ENCODE data around the gene C17orf67.

Gene C17orf67

GRCh38 chr17:56824503-56824902 lies 9.2 kb downstream of the C17orf67 start:
- DNase-seq: no peak
- Mint-ChIP-seq H3K27me3 (no peaks in the 10 kb centered on the region), H3K4me1 (peaks cover 7% of the 10 kb centered on the region), H3K9me3 (no peaks in the 10 kb centered on the region), H3K4me3 (no peak overlapping the region), H3K36me3 (peaks cover 1% of the 10 kb centered on the region), H3K27ac (no peak overlapping the region)
- CTCF ChIA-PET: interaction anchor here (1.3 kb wide), 1 partner anchor 115 kb away, joined by 3 read pairs; no protein-coding TSS in a partner anchor

GRCh38 chr17:56823848-56824247 lies 9.9 kb downstream of the C17orf67 start:
- no peaks in the 10 kb centered on the region for H3K9me3 Mint-ChIP-seq
- no peak overlapping the region for H3K27ac Mint-ChIP-seq
- no peaks in the 10 kb centered on the region for H3K27me3 Mint-ChIP-seq
- peaks cover 5% of the 10 kb centered on the region for H3K4me1 Mint-ChIP-seq
- CTCF ChIA-PET: interaction anchor here (0.5 to 1.3 kb wide), 2 partner anchors 99 to 116 kb away, joined by 3 read pairs; no protein-coding TSS in a partner anchor
- peaks cover 1% of the 10 kb centered on the region for H3K36me3 Mint-ChIP-seq
- no peak for DNase-seq
- no peak overlapping the region for H3K4me3 Mint-ChIP-seq

DNA sequence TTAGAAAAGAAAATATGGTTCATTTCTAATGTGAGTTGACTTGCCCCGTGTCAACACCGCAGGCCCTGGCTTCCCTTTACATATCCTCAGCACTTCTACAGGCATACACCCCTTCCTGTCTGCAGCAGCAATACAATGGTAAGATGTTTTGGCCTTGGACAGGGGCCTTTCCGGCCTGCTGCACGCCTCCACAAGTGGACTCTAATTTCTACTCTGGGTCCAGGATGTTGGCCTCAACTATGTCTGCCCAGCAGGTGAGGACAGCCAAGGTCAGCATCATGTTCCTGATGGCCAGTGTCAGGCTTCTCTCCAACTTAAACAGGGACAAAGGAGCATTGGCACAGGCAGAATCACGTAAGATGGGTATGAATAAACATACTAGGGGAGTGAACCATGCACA lies 11.0 kb downstream of the C17orf67 start:
- H3K4me1 Mint-ChIP-seq: peaks cover 5% of the 10 kb centered on the region
- H3K9me3 Mint-ChIP-seq: no peaks in the 10 kb centered on the region
- no peaks in the 10 kb centered on the region for H3K27me3 Mint-ChIP-seq
- H3K4me3 Mint-ChIP-seq: no peak overlapping the region
- H3K27ac Mint-ChIP-seq: no peak overlapping the region
- H3K36me3 Mint-ChIP-seq: no peaks in the 10 kb centered on the region
- no peak for DNase-seq
- CTCF ChIA-PET: no interaction called here

- CTCF ChIA-PET: interaction anchor here (0.9 to 4.6 kb wide), 3 partner anchors 42 to 117 kb away, joined by 3 to 35 read pairs (median 3); no protein-coding TSS in a partner anchor
- DNase-seq: no peak
- Mint-ChIP-seq H3K27me3 (no peaks in the 10 kb centered on the region), H3K4me3 (no peak overlapping the region), H3K27ac (no peak overlapping the region), H3K36me3 (no peaks in the 10 kb centered on the region), H3K9me3 (no peaks in the 10 kb centered on the region), H3K4me1 (peaks cover 5% of the 10 kb centered on the region)
Measured at GRCh38 chr17:56821847-56822534, 11.7 kb downstream of the C17orf67 start.

DNA sequence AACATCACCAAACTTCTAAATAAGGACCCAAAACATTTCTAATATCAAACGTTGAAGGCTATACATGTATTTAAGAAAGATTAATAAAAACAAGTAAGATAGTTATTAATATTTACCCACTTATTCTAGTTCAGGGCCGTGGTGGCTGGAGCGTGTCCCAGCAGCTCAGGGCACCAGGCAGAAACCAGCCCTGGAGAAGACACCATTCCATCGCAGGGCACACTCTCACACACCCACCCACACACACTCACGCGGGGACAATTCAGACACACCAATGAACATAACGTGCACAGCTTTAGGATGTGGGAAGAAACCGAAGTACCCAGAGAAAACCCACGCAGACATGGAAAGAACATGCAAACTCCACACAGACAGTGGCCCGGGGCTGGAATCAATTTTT lies 13.5 kb downstream of the C17orf67 start:
- CTCF ChIA-PET: interaction anchor here (0.6 to 4.6 kb wide), 21 partner anchors 8 to 922 kb away, joined by 3 to 35 read pairs (median 5); partner anchors contain the start of genes C17orf67 and DGKE
- Mint-ChIP-seq H3K36me3 (no peaks in the 10 kb centered on the region), H3K4me3 (no peak overlapping the region), H3K9me3 (no peaks in the 10 kb centered on the region), H3K4me1 (peaks cover 5% of the 10 kb centered on the region), H3K27ac (no peak overlapping the region), H3K27me3 (no peaks in the 10 kb centered on the region)
- no peak for DNase-seq

- H3K4me1 Mint-ChIP-seq: peaks cover 5% of the 10 kb centered on the region
- peak; percentile 80 for DNase-seq
- no peak overlapping the region for H3K27ac Mint-ChIP-seq
- H3K4me3 Mint-ChIP-seq: no peak overlapping the region
- no peaks in the 10 kb centered on the region for H3K9me3 Mint-ChIP-seq
- no peaks in the 10 kb centered on the region for H3K27me3 Mint-ChIP-seq
- CTCF ChIA-PET: interaction anchor here (0.6 to 4.6 kb wide), 24 partner anchors 9 to 923 kb away, joined by 3 to 35 read pairs (median 4); partner anchors contain the start of genes C17orf67 and DGKE
- no peaks in the 10 kb centered on the region for H3K36me3 Mint-ChIP-seq
Measured at GRCh38 chr17:56819431-56820145, 14.1 kb downstream of the C17orf67 start.

DNA sequence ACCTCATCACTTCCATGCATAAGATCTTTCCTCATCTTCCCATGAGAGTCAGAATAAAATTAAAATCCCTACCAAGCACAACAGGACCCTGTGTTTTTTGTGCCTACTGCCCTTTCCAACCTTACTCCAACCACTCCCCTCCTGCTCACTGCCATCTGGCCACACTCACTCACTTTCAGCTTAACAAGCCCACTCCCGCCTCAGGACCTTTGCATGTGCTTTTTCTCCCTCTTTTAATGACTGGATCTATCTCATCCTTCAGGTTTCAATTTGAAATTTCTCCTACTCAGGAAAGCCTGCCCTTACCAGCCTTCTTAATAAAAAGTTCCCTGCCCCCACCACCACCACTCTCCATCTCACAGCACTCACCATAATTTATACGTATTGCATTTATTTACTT lies 14.7 kb downstream of the C17orf67 start:
- no peaks in the 10 kb centered on the region for H3K36me3 Mint-ChIP-seq
- no peak overlapping the region for H3K4me3 Mint-ChIP-seq
- H3K27me3 Mint-ChIP-seq: no peaks in the 10 kb centered on the region
- CTCF ChIA-PET: interaction anchor here (0.7 to 4.6 kb wide), 20 partner anchors 10 to 290 kb away, joined by 3 to 35 read pairs (median 5); partner anchors contain the start of genes C17orf67 and DGKE
- peaks cover 5% of the 10 kb centered on the region for H3K4me1 Mint-ChIP-seq
- no peaks in the 10 kb centered on the region for H3K9me3 Mint-ChIP-seq
- no peak overlapping the region for H3K27ac Mint-ChIP-seq
- no peak for DNase-seq

DNA sequence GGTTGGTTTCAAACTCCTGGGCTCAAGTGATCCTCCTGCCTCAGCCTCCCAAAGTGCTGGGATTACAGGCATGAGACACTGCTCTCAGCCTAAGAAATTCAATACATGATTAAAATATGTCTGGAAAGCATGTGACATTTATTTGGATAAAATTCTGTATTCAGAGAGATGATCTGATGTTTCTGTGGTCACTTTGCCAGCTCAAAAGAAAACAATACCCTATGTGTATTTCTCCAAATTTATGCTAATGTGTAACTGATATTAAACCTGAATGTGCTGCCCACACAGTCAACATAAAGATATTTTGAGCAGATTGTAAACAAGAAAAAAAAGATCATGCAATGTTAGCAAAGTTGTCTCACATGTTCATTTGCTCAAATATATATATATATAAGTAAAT lies 16.7 kb downstream of the C17orf67 start:
- no peak for DNase-seq
- CTCF ChIA-PET: interaction anchor here (0.9 to 1.1 kb wide), 3 partner anchors 37 to 144 kb away, joined by 3 to 5 read pairs (median 3); partner anchors contain the start of gene COIL
- Mint-ChIP-seq H3K9me3 (no peaks in the 10 kb centered on the region), H3K4me1 (peaks cover 5% of the 10 kb centered on the region), H3K27ac (no peak overlapping the region), H3K4me3 (no peak overlapping the region), H3K36me3 (no peaks in the 10 kb centered on the region), H3K27me3 (peaks cover 4% of the 10 kb centered on the region)

DNA sequence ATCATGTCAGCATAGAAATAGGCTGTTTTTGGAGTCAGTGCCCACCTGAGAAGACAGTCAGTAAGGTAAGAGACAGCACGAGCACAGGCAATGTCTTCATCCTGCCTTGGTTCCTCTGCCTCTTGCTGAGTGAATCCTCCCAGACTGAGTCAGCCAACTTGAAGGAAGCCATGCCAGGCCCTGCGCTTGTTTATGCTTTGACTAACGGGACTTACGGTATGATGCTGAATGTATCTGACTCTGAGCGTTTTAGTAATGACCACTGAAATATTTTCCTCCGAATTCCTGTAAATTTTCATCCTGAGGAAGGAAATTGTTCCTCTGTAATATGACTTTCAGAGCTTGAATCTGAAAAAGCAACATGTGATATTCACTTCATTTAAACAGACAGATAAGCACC lies 18.0 kb downstream of the C17orf67 start:
- Mint-ChIP-seq H3K4me3 (no peak overlapping the region), H3K36me3 (no peaks in the 10 kb centered on the region), H3K4me1 (peaks cover 5% of the 10 kb centered on the region), H3K27ac (no peak overlapping the region), H3K9me3 (no peaks in the 10 kb centered on the region), H3K27me3 (peaks cover 4% of the 10 kb centered on the region)
- CTCF ChIA-PET: no interaction called here
- DNase-seq: no peak

DNA sequence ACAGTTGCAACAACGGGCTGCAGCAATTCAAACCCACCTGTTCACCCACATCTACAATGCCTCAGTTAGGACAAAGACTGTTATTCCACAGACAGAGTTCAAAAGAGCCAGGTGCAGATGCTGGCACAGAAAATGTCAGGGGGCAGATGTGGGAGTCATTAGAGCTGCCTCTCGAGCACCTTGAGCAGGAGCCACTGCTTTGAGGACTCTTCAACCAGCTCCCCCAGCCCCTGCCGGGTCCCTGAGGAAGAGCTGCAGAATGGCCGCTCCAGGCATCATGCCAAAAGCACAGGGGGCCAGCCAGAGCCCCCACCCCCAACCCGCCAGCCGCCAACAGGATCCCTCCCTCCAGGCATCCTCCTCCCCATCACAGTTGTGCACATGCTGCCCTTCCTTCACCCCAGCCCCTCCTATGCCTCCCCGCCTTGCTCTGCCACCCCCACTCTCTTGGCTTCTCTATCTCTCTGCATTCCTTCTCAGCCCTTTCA lies 20.8 kb downstream of the C17orf67 start:
- H3K4me1 Mint-ChIP-seq: no peaks in the 10 kb centered on the region
- no peak for DNase-seq
- H3K36me3 Mint-ChIP-seq: no peaks in the 10 kb centered on the region
- peaks cover 4% of the 10 kb centered on the region for H3K27me3 Mint-ChIP-seq
- CTCF ChIA-PET: no interaction called here
- no peak overlapping the region for H3K4me3 Mint-ChIP-seq
- H3K9me3 Mint-ChIP-seq: no peaks in the 10 kb centered on the region
- H3K27ac Mint-ChIP-seq: no peak overlapping the region

- H3K36me3 Mint-ChIP-seq: no peaks in the 10 kb centered on the region
- no peak overlapping the region for H3K4me3 Mint-ChIP-seq
- H3K27me3 Mint-ChIP-seq: peaks cover 4% of the 10 kb centered on the region
- H3K27ac Mint-ChIP-seq: no peak overlapping the region
- H3K9me3 Mint-ChIP-seq: no peaks in the 10 kb centered on the region
- no peak for DNase-seq
- H3K4me1 Mint-ChIP-seq: no peaks in the 10 kb centered on the region
- CTCF ChIA-PET: no interaction called here
Measured at GRCh38 chr17:56810891-56811775, 22.6 kb downstream of the C17orf67 start.

DNA sequence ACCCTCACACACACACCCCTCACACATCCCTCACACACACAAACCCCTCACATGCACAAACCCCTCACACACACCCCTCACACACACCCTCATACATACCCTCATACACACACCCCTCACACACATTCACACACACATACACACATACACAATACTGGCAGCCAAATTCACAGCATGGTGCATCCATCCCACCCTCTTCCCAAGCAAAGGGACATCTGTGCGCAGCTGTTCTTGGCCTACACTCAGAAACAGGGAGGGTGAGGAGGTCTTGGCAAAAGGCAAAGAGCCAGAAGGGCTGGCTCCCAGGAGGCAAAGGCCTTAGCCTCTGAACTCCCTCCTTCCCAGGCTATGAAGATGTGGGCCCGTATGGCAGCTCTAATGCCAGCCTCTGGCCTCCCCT lies 23.4 kb downstream of the C17orf67 start:
- Mint-ChIP-seq H3K36me3 (no peaks in the 10 kb centered on the region), H3K27ac (no peak overlapping the region), H3K4me1 (no peaks in the 10 kb centered on the region), H3K27me3 (peaks cover 4% of the 10 kb centered on the region), H3K4me3 (no peak overlapping the region), H3K9me3 (no peaks in the 10 kb centered on the region)
- no peak for DNase-seq
- CTCF ChIA-PET: no interaction called here

DNA sequence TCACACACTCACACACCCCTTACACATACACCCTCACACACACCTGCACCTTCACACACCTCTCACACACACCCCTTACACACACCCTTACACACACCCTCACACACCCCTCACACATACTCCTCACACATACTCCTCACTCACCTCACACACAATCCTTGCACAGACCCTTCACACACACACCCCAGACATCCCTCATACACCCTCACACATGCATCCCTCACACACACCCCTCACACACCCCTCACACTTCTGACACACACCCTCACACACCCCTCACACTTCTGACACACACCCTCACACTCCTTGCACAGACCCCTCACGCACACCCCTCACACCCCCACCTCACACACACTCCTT lies 23.9 kb downstream of the C17orf67 start:
- Mint-ChIP-seq H3K4me1 (no peaks in the 10 kb centered on the region), H3K36me3 (no peaks in the 10 kb centered on the region), H3K9me3 (no peaks in the 10 kb centered on the region), H3K27me3 (peaks cover 4% of the 10 kb centered on the region), H3K4me3 (no peak overlapping the region), H3K27ac (no peak overlapping the region)
- DNase-seq: no peak
- CTCF ChIA-PET: no interaction called here
